ENCODE results near the gene COLEC12. TPM values are rescaled to one million over a fixed set of nuclear protein-coding genes. Genes with fewer than 3 reads are reported as not detected.
A peak's percentile ranks its signal among the peaks of the same experiment; 100 is the strongest.

Gene COLEC12
- total RNA-seq, 1 donor from 2014 or later: 11.6 TPM

DNA sequence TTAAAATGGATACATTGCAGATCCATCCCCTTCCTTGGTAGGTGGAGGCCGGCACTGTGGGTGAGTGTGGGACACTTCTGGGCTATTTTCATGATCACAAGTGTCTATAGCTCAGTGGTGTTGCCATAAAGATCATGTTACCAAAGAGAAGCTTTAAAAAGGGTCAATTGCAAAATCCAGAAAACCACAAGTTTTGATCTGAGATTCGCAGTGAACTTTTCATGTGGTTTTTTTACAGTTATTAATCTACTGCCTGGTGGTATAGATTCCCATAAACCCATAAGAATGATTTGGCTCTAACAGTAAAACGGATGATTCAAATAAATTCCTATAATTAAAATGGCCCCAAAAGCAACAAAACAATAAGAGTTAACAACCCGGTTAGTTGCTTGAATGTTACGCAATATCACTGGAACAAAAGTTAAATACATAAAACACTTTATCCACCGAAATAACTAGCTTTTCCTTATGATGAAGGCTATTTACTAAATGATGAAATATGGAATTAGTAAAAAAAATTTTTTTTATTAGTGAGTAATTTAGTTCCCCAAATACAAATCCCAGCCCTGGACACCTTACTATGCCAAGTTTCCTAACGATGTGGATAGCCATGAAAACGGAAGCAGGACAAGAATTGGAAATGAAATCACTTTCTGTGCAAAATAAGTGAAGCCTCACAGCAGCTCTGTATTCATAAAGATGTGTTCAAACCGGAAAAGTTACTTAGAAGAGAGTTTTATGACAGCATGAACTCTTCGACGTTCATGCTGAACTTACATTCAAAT lies 137.0 kb downstream of the COLEC12 start:
- H2AFZ ChIP-seq (ENCODE audit: low read depth, low read length): no peak overlapping the region
- peaks cover 54% of the 10 kb centered on the region for H3K4me1 Mint-ChIP-seq (ENCODE audit: low read depth, unreplicated experiment)
- DNase-seq (ENCODE audit: low read depth) (peak; percentile 90), FAIRE-seq (peak; percentile 80)
- no peaks in the 10 kb centered on the region for H3K9me3 ChIP-seq (ENCODE audit: insufficient read depth, low read depth, low read length)
- H3K36me3 Mint-ChIP-seq (ENCODE audit: low read depth, unreplicated experiment): no peaks in the 10 kb centered on the region
- TF ChIP-seq, protein P1, sequence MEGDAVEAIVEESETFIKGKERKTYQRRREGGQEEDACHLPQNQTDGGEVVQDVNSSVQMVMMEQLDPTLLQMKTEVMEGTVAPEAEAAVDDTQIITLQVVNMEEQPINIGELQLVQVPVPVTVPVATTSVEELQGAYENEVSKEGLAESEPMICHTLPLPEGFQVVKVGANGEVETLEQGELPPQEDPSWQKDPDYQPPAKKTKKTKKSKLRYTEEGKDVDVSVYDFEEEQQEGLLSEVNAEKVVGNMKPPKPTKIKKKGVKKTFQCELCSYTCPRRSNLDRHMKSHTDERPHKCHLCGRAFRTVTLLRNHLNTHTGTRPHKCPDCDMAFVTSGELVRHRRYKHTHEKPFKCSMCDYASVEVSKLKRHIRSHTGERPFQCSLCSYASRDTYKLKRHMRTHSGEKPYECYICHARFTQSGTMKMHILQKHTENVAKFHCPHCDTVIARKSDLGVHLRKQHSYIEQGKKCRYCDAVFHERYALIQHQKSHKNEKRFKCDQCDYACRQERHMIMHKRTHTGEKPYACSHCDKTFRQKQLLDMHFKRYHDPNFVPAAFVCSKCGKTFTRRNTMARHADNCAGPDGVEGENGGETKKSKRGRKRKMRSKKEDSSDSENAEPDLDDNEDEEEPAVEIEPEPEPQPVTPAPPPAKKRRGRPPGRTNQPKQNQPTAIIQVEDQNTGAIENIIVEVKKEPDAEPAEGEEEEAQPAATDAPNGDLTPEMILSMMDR (IDR thresholded peaks at IDR 0.05; ENCODE audit: insufficient read depth, low read depth, low read length): no peak
- TF ChIP-seq EZH2 (IDR thresholded peaks at IDR 0.05; ENCODE audit: insufficient read depth, low read length): no peak
- no peaks in the 10 kb centered on the region for H4K20me1 ChIP-seq (ENCODE audit: insufficient read depth, low read length)
- peak overlapping the region; percentile 86 for H3K27ac ChIP-seq (ENCODE audit: low read depth, low read length)
- no peak overlapping the region for H3K4me3 ChIP-seq (ENCODE audit: insufficient read depth, low read depth, low read length)
- peak overlapping the region; percentile 23 for H3K4me3 Mint-ChIP-seq (ENCODE audit: unreplicated experiment)
- no peaks in the 10 kb centered on the region for H3K79me2 ChIP-seq (ENCODE audit: insufficient read depth, low read length)
- no peaks in the 10 kb centered on the region for H3K36me3 ChIP-seq (ENCODE audit: insufficient read depth, low read length)
- H3K9me3 Mint-ChIP-seq (ENCODE audit: unreplicated experiment): no peaks in the 10 kb centered on the region
- no peaks in the 10 kb centered on the region for H3K27me3 ChIP-seq (ENCODE audit: insufficient read depth, low read length)
- H3K27ac Mint-ChIP-seq (ENCODE audit: unreplicated experiment): peak overlapping the region; percentile 97
- H3K27me3 Mint-ChIP-seq (ENCODE audit: low read depth, unreplicated experiment): no peaks in the 10 kb centered on the region
- H3K4me2 ChIP-seq (ENCODE audit: low read length): peak overlapping the region; percentile 70
- H3K9ac ChIP-seq (ENCODE audit: low read length): peak overlapping the region; percentile 78
- H3K4me1 ChIP-seq (ENCODE audit: insufficient read depth, low read length): peaks cover 32% of the 10 kb centered on the region

- Histone ChIP-seq H3K36me3 (ENCODE audit: insufficient read depth, low read length) (no peaks in the 10 kb centered on the region), H3K9ac (ENCODE audit: low read length) (peak overlapping the region; percentile 78), H3K4me2 (ENCODE audit: low read length) (peak overlapping the region; percentile 70), H3K27ac (ENCODE audit: low read depth, low read length) (peak overlapping the region; percentile 86), H2AFZ (ENCODE audit: low read depth, low read length) (no peak overlapping the region), H3K27me3 (ENCODE audit: insufficient read depth, low read length) (no peaks in the 10 kb centered on the region), H3K4me1 (ENCODE audit: insufficient read depth, low read length) (peaks cover 32% of the 10 kb centered on the region), H3K79me2 (ENCODE audit: insufficient read depth, low read length) (no peaks in the 10 kb centered on the region), H3K4me3 (ENCODE audit: insufficient read depth, low read depth, low read length) (no peak overlapping the region), H4K20me1 (ENCODE audit: insufficient read depth, low read length) (no peaks in the 10 kb centered on the region), H3K9me3 (ENCODE audit: insufficient read depth, low read depth, low read length) (no peaks in the 10 kb centered on the region)
- no peaks in the 10 kb centered on the region for H3K27me3 Mint-ChIP-seq (ENCODE audit: low read depth, unreplicated experiment)
- H3K4me1 Mint-ChIP-seq (ENCODE audit: low read depth, unreplicated experiment): peaks cover 54% of the 10 kb centered on the region
- peak overlapping the region; percentile 97 for H3K27ac Mint-ChIP-seq (ENCODE audit: unreplicated experiment)
- no peaks in the 10 kb centered on the region for H3K9me3 Mint-ChIP-seq (ENCODE audit: unreplicated experiment)
- no peak for TF ChIP-seq EZH2 (IDR thresholded peaks at IDR 0.05; ENCODE audit: insufficient read depth, low read length)
- TF ChIP-seq, protein P1 (IDR thresholded peaks at IDR 0.05; ENCODE audit: insufficient read depth, low read depth, low read length): no peak
- H3K4me3 Mint-ChIP-seq (ENCODE audit: unreplicated experiment): peak overlapping the region; percentile 23
- no peaks in the 10 kb centered on the region for H3K36me3 Mint-ChIP-seq (ENCODE audit: low read depth, unreplicated experiment)
- no peak for FAIRE-seq
- peak; percentile 73 for DNase-seq (ENCODE audit: low read depth)
Measured at GRCh38 chr18:362311-363290, 137.9 kb downstream of the COLEC12 start.
